Mesendoderm (in vitro differentiated cells): ENCODE results near the gene PET100.

Experiments
- DNase-seq: peaks from one replicate; pipeline ENCODE4 v3.0.0; 2013
- H2AK5ac ChIP-seq: 2 replicates; pipeline ENCODE4 v1.6.1; 2013; ENCODE audit warnings: low read length, inconsistent platforms
- H2BK120ac ChIP-seq: 2 replicates; pipeline ENCODE4 v1.6.1; 2013; ENCODE audit warnings: low read depth, mild to moderate bottlenecking, low read length, moderate library complexity, mixed read lengths
- H2BK15ac ChIP-seq: replicated peaks from 2 replicates; pipeline ENCODE4 v1.6.1; 2013; ENCODE audit warnings: low read depth, mild to moderate bottlenecking, moderate library complexity
- H2BK5ac ChIP-seq: 2 replicates; pipeline ENCODE4 v1.6.1; 2013; ENCODE audit warnings: low read length, inconsistent platforms
- H3K18ac ChIP-seq: 2 replicates; pipeline ENCODE4 v1.6.1; 2013; ENCODE audit warnings: mild to moderate bottlenecking, low read length, mixed read lengths
- H3K23ac ChIP-seq: one replicate; pipeline ENCODE4 v1.6.1; 2013; ENCODE audit warnings: low read length
- H3K27ac ChIP-seq: 2 replicates; pipeline ENCODE4 v1.5.1; 2013; ENCODE audit warnings: low read depth, mild to moderate bottlenecking, inconsistent platforms, low read length, moderate library complexity
- H3K27me3 ChIP-seq: 2 replicates; pipeline ENCODE4 v1.6.1; 2013; ENCODE audit warnings: low read length, control low read depth, mild to moderate bottlenecking, inconsistent platforms; ENCODE audit not compliant: insufficient read depth, poor library complexity
- H3K36me3 ChIP-seq: 2 replicates; pipeline ENCODE4 v1.6.1; 2013; ENCODE audit warnings: low read length, inconsistent platforms; ENCODE audit not compliant: control insufficient read depth, insufficient read depth
- H3K4ac ChIP-seq: one replicate; pipeline ENCODE4 v1.6.1; 2013; ENCODE audit warnings: low read depth, mild to moderate bottlenecking, low read length, moderate library complexity
- H3K4me1 ChIP-seq: 2 replicates; pipeline ENCODE4 v1.6.1; 2013; ENCODE audit warnings: low read depth, low read length, inconsistent platforms; ENCODE audit not compliant: control insufficient read depth
- H3K4me2 ChIP-seq: 2 replicates; pipeline ENCODE4 v1.6.1; 2013; ENCODE audit warnings: low read length
- H3K4me3 ChIP-seq: 2 replicates; pipeline ENCODE4 v1.5.1; 2013; ENCODE audit warnings: mild to moderate bottlenecking, low read length
- H3K56ac ChIP-seq: one replicate; pipeline ENCODE4 v1.6.1; 2013; ENCODE audit warnings: low read length
- H3K79me1 ChIP-seq: 2 replicates; pipeline ENCODE4 v1.6.1; 2013; ENCODE audit warnings: low read length, inconsistent platforms
- H3K79me2 ChIP-seq: 2 replicates; pipeline ENCODE4 v1.6.1; 2013; ENCODE audit warnings: mild to moderate bottlenecking, low read length; ENCODE audit not compliant: control insufficient read depth, insufficient read depth
- H3K9ac ChIP-seq: 2 replicates; pipeline ENCODE4 v1.6.1; 2013; ENCODE audit warnings: low read length, inconsistent platforms
- H4K5ac ChIP-seq: one replicate; pipeline ENCODE4 v1.6.1; 2013; ENCODE audit warnings: low read length
- H4K8ac ChIP-seq: one replicate; pipeline ENCODE4 v1.6.1; 2013; ENCODE audit warnings: low read depth, mild to moderate bottlenecking, control low read depth, low read length, moderate library complexity
- WGBS: extraction: QIAGEN DNeasy Blood & Tissue Kit; methylation state at CpG from one replicate; pipeline ENCODE4 v1.1.7; 2013; ENCODE audit warnings: low lambda C conversion rate, missing lambda C conversion rate; ENCODE audit not compliant: insufficient coverage; ENCODE audit errors: extremely low coverage; 5-methylcytosine and 5-hydroxymethylcytosine counted together

PET100 gene

DNA sequence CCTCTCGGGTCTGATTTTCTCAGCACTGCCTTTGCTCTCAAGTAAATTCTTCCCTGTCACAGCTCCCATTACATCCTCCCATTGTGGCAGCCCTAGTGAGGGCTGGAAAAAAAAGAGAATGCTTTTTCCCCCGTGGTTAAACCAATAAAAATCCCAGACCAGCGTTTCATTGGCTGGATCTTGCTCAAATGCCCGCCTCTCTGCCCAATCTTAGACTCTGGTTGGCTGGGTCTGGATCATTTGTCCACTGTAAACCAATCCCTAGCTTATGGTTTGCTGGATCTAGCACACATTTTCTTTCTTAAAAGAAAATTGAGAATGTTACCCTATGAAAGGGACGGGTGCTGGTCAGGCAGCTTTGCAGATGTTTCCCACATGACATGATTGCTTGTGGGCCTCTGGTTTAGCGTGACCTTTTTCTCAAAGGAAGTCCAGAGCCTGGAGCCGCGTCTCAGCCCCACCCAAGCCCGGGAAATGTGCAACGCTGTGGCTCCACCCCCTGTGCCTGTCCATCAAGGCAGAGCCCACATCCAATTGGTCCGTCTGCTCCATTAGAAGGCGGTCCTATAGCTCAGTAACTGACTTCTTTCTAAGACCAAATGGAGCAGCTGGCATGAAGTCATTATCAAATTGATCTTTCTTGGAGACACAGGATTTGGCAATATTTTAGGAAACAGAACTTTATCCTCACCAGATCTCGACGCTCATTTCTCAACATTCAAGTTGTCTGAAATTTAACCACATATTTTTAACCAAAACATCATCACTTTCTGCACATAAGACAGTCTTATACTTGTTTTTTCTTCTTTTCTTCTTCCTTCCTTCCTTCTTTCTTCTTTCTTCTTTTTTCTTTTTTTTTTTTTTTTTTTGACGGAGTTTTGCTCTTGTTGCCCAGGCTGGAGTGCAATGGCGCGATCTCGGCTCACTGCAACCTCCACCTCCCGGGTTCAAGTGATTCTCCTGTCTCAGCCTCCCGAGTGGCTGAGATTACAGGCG is 44.7 kb downstream of the PET100 start:
- Histone ChIP-seq H3K56ac (no peak overlapping the region), H3K27me3 (no peaks in the 10 kb centered on the region), H3K36me3 (no peaks in the 10 kb centered on the region), H3K4me2 (no peak overlapping the region), H4K8ac (no peak overlapping the region), H3K79me1 (no peaks in the 10 kb centered on the region), H3K4me1 (no peaks in the 10 kb centered on the region), H3K4me3 (no peak overlapping the region), H2BK5ac (no peak overlapping the region), H4K5ac (no peak overlapping the region), H3K27ac (no peak overlapping the region), H3K18ac (no peak overlapping the region), H3K4ac (no peak overlapping the region), H2BK120ac (no peak overlapping the region), H3K9ac (no peak overlapping the region), H3K23ac (no peak overlapping the region), H2AK5ac (no peak overlapping the region), H3K79me2 (no peaks in the 10 kb centered on the region), H2BK15ac (no peak overlapping the region)
- DNase-seq, result peak; percentile 66
- WGBS, result 100% methylated on average over 2 of the region's 21 CpGs

DNA sequence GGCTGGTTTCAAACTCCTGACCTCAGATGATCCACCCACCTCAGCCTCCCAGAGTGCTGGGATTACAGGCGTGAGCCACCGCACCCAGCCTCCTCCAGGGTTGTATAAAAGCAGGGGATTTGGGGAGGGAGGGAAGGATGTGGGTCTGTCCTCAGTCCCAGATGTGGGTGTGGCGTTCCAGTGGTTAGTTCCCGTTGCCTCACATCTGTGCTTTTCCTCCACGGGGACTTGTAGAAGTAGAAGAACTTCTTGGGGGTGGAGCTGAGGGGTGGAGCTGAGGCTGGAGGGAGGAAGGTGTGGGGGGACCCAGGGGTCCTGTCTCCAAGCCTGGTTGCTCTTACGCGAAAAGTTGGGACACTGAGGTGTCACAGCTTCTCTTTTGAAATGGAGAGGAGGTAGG is 46.8 kb downstream of the PET100 start:
- Histone ChIP-seq H3K23ac (no peak overlapping the region), H3K79me1 (no peaks in the 10 kb centered on the region), H2BK15ac (no peak overlapping the region), H3K4me3 (no peak overlapping the region), H4K5ac (no peak overlapping the region), H3K79me2 (no peaks in the 10 kb centered on the region), H3K27me3 (no peaks in the 10 kb centered on the region), H4K8ac (no peak overlapping the region), H3K4ac (no peak overlapping the region), H3K18ac (no peak overlapping the region), H3K4me1 (no peaks in the 10 kb centered on the region), H3K27ac (no peak overlapping the region), H3K56ac (no peak overlapping the region), H2BK5ac (no peak overlapping the region), H2BK120ac (no peak overlapping the region), H3K4me2 (no peak overlapping the region), H2AK5ac (no peak overlapping the region), H3K9ac (no peak overlapping the region), H3K36me3 (no peaks in the 10 kb centered on the region)
- DNase-seq, result no peak
- no CpG with 5 or more reads among the region's 7 CpGs for WGBS

DNA sequence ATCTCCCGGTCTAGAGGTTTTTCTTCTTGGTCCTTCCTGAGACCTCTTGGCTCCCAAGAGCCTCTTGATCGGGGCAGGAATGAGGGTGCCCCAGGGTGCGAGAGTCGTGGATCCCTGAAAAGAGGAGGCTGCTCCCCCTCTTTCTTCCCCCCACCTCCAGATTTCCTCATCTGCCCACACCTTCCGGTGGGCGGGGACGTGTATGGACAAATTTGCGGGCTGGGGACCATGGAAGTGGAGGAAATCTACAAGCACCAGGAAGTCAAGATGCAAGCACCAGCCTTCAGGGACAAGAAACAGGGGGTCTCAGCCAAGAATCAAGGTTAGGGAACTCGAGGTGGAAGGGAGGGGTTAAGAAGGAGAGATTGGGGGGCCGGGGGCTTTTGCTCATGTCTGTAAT is 47.3 kb downstream of the PET100 start, which contains the start of gene MCEMP1:
TSS of gene MCEMP1 (plus strand) at position 237 of the 400 bp plus-strand sequence. CDS start at position 268, 31 bp downstream.
- Histone ChIP-seq H3K27me3 (no peaks in the 10 kb centered on the region), H3K9ac (no peak within 1 kb of the TSS), H3K36me3 (no peaks in the 10 kb centered on the region), H2AK5ac (no peak within 1 kb of the TSS), H3K18ac (no peak within 1 kb of the TSS), H3K79me1 (peaks cover under 1% of the 10 kb centered on the region), H3K4me2 (no peak within 1 kb of the TSS), H3K27ac (no peak within 1 kb of the TSS), H3K23ac (no peak within 1 kb of the TSS), H2BK5ac (no peak within 1 kb of the TSS), H2BK120ac (no peak within 1 kb of the TSS), H2BK15ac (no peak within 1 kb of the TSS), H3K4ac (no peak within 1 kb of the TSS), H3K4me3 (no peak within 1 kb of the TSS), H3K4me1 (peaks cover under 1% of the 10 kb centered on the region), H4K5ac (no peak within 1 kb of the TSS), H3K56ac (no peak within 1 kb of the TSS), H3K79me2 (peaks cover under 1% of the 10 kb centered on the region), H4K8ac (no peak within 1 kb of the TSS)
- no peak for DNase-seq
- WGBS, result no CpG with 5 or more reads among the region's 10 CpGs

DNA sequence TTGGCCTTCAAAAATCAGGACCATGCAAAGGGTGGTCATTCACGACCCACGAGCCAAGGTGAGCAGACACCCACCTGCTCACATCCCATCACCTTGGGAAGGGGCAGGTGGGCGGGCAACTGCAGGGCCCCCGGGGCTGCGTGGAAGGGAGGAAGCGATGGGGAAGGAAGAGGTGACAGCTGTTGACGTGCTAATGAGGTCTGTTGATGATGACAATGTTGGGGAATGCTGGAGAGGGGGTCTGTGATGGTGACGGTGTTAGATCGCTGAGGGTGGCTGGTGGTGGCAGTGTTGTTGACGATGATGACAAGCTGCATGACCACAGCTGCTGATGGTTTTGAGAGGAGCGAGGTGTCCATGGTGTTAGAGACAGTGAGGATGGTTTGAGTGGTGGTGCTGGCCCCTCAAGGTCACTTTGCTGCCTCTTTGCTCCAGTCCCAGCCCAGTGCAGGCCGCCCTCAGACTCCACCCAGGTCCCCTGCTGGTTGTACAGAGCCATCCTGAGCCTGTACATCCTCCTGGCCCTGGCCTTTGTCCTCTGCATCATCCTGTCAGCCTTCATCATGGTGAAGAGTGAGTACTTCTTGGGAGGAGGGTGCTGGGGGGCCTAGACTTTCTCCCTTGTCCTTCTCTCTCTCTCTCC is 48.2 kb downstream of the PET100 start:
- no peak overlapping the region for H3K27ac ChIP-seq
- H3K23ac ChIP-seq, result no peak overlapping the region
- no peak overlapping the region for H4K5ac ChIP-seq
- no peak overlapping the region for H3K56ac ChIP-seq
- peaks cover 3% of the 10 kb centered on the region for H3K79me1 ChIP-seq
- no peaks in the 10 kb centered on the region for H3K27me3 ChIP-seq
- H2BK5ac ChIP-seq, result no peak overlapping the region
- no peak overlapping the region for H3K4me2 ChIP-seq
- peak; percentile 51 for DNase-seq
- H3K18ac ChIP-seq, result no peak overlapping the region
- peaks cover 4% of the 10 kb centered on the region for H3K79me2 ChIP-seq
- no CpG with 5 or more reads among the region's 12 CpGs for WGBS
- H2BK15ac ChIP-seq, result no peak overlapping the region
- H3K36me3 ChIP-seq, result no peaks in the 10 kb centered on the region
- H3K4me1 ChIP-seq, result peaks cover 3% of the 10 kb centered on the region
- no peak overlapping the region for H4K8ac ChIP-seq
- no peak overlapping the region for H3K4ac ChIP-seq
- H3K4me3 ChIP-seq, result no peak overlapping the region
- no peak overlapping the region for H3K9ac ChIP-seq
- no peak overlapping the region for H2AK5ac ChIP-seq
- H2BK120ac ChIP-seq, result no peak overlapping the region

DNA sequence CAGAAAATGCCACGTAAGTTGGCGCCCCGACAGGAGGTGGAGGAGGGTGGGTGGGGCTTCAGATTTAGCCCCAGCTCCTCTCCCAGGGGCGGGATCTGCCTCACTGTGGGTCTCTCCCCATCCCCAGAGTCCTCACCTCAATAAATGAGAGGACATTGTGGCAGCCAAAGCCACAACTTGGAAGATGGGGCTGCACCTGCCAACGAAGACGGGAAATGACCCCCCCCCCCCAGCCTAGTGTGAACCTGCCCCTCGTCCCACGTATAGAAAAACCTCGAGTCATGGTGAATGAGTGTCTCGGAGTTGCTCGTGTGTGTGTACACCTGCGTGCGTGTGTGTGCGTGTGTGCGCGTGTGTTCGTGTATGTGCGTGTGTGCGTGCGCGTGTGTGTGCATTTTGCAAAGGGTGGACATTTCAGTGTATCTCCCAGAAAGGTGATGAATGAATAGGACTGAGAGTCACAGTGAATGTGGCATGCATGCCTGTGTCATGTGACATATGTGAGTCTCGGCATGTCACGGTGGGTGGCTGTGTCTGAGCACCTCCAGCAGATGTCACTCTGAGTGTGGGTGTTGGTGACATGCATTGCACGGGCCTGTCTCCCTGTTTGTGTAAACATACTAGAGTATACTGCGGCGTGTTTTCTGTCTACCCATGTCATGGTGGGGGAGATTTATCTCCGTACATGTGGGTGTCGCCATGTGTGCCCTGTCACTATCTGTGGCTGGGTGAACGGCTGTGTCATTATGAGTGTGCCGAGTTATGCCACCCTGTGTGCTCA is 49.6 kb downstream of the PET100 start:
- WGBS, result no CpG with 5 or more reads among the region's 30 CpGs

More for the DNA sequence above, 49.6 kb downstream of the PET100 start:
- Histone ChIP-seq H3K4ac (no peak overlapping the region), H3K18ac (no peak overlapping the region), H3K36me3 (no peaks in the 10 kb centered on the region), H3K79me1 (peaks cover 3% of the 10 kb centered on the region), H3K27me3 (no peaks in the 10 kb centered on the region), H2BK15ac (no peak overlapping the region), H2AK5ac (no peak overlapping the region), H3K9ac (no peak overlapping the region), H3K4me2 (no peak overlapping the region), H3K23ac (no peak overlapping the region), H2BK120ac (no peak overlapping the region), H3K56ac (no peak overlapping the region), H4K8ac (no peak overlapping the region), H3K27ac (no peak overlapping the region), H2BK5ac (no peak overlapping the region), H3K4me1 (peaks cover 3% of the 10 kb centered on the region), H4K5ac (no peak overlapping the region), H3K4me3 (no peak overlapping the region), H3K79me2 (peaks cover 4% of the 10 kb centered on the region)
- DNase-seq, result no peak
